Heart left ventricle (tissue), 16 donors: ENCODE data around the gene GOLGA3. TPM values are rescaled to one million over a fixed set of nuclear protein-coding genes. Genes with fewer than 3 reads are reported as not detected.

ENCODE experiments used
- ATAC-seq, 4 donors: fragments of 200-7000 bp; cut with Tn5 transposase; one replicate each; pipeline ENCODE4 v1.9.1; 2020 to 2022; ENCODE audit warnings: moderate library complexity in 4 of 4, mild to moderate bottlenecking in 3 of 4, moderate number of reproducible peaks in 1 of 4
- DNase-seq, 5 donors: peaks; one replicate each; pipeline ENCODE4 v3.0.0-alpha.2; 2020
- H3K27ac ChIP-seq, 12 donors: fragments of 200-600 bp; sonication (generic) in 4 of 12; one replicate each; pipeline versions ENCODE4 v1.5.0 to v1.8.0; 2016 to 2022; ENCODE audit warnings: mild to moderate bottlenecking in 2 of 12
- H3K27me3 ChIP-seq, 9 donors: fragments of 200-600 bp; sonication (generic) in 2 of 9; one replicate each; pipeline versions ENCODE4 v1.5.1 to v1.8.0; 2016 to 2022; ENCODE audit warnings: mild to moderate bottlenecking in 3 of 9
- H3K36me3 ChIP-seq, 9 donors: fragments of 200-600 bp; sonication (generic) in 2 of 9; one replicate each; pipeline versions ENCODE4 v1.5.0 to v1.8.0; 2018 to 2022; ENCODE audit warnings: mild to moderate bottlenecking in 2 of 9
- H3K4me1 ChIP-seq, 12 donors: fragments of 200-600 bp; sonication (generic) in 4 of 12; one replicate each; pipeline versions ENCODE4 v1.5.0 to v1.8.0; 2016 to 2022; ENCODE audit warnings: mild to moderate bottlenecking in 3 of 12
- H3K4me3 ChIP-seq, 12 donors: fragments of 200-600 bp; sonication (generic) in 4 of 12; one replicate each; pipeline versions ENCODE4 v1.5.0 to v1.8.0; 2017 to 2022; ENCODE audit warnings: mild to moderate bottlenecking in 9 of 12, moderate library complexity in 4 of 12
- H3K9me3 ChIP-seq, 12 donors: fragments of 200-600 bp; sonication (generic) in 4 of 12; one replicate each; pipeline versions ENCODE4 v1.5.0 to v1.8.0; 2016 to 2022; ENCODE audit warnings: mild to moderate bottlenecking in 1 of 12
- CTCF ChIP-seq, 12 donors: fragments of 200-600 bp; sonication (generic) in 4 of 12; IDR thresholded peaks; one replicate each; pipeline versions ENCODE4 v1.5.0 to v1.8.0; 2018 to 2022; ENCODE audit warnings: antibody characterized with exemption in 12 of 12, mild to moderate bottlenecking in 5 of 12
- POLR2A ChIP-seq, 2 donors: fragments of 450-650 bp; IDR thresholded peaks; one replicate each; pipeline ENCODE4 v1.6.1; 2017; ENCODE audit warnings: antibody characterized with exemption in 2 of 2, mild to moderate bottlenecking in 2 of 2, moderate library complexity in 2 of 2
- WGBS, 4 donors: extraction: QIAGEN DNeasy Blood & Tissue Kit in 2 of 4; methylation state at CpG; one replicate each; pipeline versions ENCODE4 v1.1.5 to v1.1.7; 2013 to 2018; 5-methylcytosine and 5-hydroxymethylcytosine counted together
- intact Hi-C, 10 donors: fragments of 100-400 bp; cut with DNase I; formaldehyde crosslinking; loops; one replicate each; pipeline versions ENCODE4 v1.11.1 to v1.14.2; 2022
- polyA plus RNA-seq, 2 donors: library from polyadenylated mRNA; stranded (reverse); fragments of 200-250 nt; gene quantifications; one replicate each; pipeline ENCODE4 v1.2.3, GENCODE V29; 2013
- total RNA-seq, 9 donors: library from RNA; depleted of rRNA in 2 of 9; stranded (reverse); fragments of >200 nt in 2 of 9; fragmentation: NEBNext Ultra II Directional in 3 of 9; extraction: Animal tissue kit (Norgen Biotek cat#: 25700) in 3 of 9; gene quantifications; one replicate each; pipeline versions ENCODE4 v1.1.0 to v1.2.4, GENCODE V29; 2016 to 2023
- donor health status: ischemic (EF 13 %, LVEDD 7.1; RV severe dilation, severe dysfunction).
- donor health status: healthy with polysubstance abuse.
- donor health status: DM: no; HTN: yes; CAD: no.
- donor health status: DM: no; HTN: no; CAD: no.
- donor health status: ischemic (EF 25% LVEDD 6.9; RV normal size, moderate dysfunction).
- donor health status: ischemic (EF 25% LVEDD 5.7; RV mildly dilated, moderate dysfunction).
- donor health status: healthy.
- donor health status: DM: yes; HTN: yes; CAD: no.
- donor health status: ischemic (EF 35%, LVEDD 5.7; RV mildly dilated, moderate dysfunction).
- donor health status: nonischemic (EF 11% LVEDD 7.7; RV severe dilation, severe dysfunction).
- donor health status: DM: yes; HTN: yes; CAD: no.
- donor health status: PGD.
- donor health status: ischemic (EF 29% LVEDD 5.4; RV normal size, mild dysfunction).
- donor health status: nonischemic (EF 23%, LVEDD 6.1; RV moderate dilation, normal function).

GOLGA3 gene
- total and polyA plus RNA-seq, 11 donors, result 12.0 to 46.2 (median 34.3) TPM

DNA sequence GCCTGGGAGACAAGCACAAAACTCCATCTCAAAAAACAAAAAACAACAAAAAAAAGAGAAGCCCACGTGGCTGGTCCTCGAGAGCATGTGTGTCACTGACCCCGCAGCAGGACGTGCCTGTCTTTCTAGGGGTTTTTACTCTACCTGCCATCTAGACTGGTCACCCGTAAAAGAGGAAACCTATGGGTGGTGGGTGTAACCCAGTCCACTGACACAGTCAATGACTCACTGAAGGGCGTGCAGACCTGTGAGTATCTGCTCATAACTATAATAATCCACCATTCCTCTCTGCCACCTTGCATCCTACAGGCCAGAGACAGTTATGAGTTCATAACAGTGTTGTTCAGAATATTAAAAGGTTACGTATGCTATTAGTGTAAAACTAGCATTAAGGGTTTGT, 4.6 kb downstream of the GOLGA3 start:
- Histone ChIP-seq H3K36me3 (peaks cover 0 to 78% (median 68%) of the 10 kb centered on the region in 9 donors), H3K27ac (no peak overlapping the region), H3K9me3 (no peaks in the 10 kb centered on the region), H3K27me3 (no peaks in the 10 kb centered on the region), H3K4me1 (peaks cover 0 to 22% (median 17%) of the 10 kb centered on the region in 12 donors), H3K4me3 (no peak overlapping the region)
- WGBS, 4 donors, result 78 to 87% (median 85%) methylated on average over 7 of the region's 7 CpGs
- no peak for TF ChIP-seq CTCF (IDR thresholded peaks at IDR 0.05)
- TF ChIP-seq POLR2A (IDR thresholded peaks at IDR 0.05), result no peak
- intact Hi-C loops, result no loop called here
- ATAC-seq (no peak), DNase-seq (no peak)

DNA sequence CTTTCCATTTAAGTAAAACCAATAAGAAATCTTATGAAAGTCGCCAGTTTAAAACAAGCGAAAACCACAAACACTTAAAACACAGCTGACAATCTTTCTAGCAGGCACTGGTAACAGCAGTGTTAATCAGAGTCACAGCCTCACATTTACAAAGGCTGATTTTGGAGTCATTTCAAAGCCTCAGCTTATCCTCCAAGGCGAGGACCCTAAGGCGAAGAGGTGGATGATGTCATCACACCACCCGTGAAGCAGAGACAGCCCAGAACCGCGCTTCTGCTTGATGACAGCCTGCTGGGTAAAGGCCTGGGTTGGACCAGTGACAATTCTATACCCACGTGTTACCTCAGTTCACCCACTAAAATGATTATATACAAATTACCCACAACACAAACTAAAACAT, 10.1 kb downstream of the GOLGA3 start:
- DNase-seq, result no peak

GRCh38 chr12:132814232-132814631, 14.4 kb downstream of the GOLGA3 start:
- Histone ChIP-seq H3K27ac (no peak overlapping the region), H3K9me3 (no peaks in the 10 kb centered on the region), H3K27me3 (no peaks in the 10 kb centered on the region), H3K4me3 (no peak overlapping the region), H3K4me1 (no peaks in the 10 kb centered on the region), H3K36me3 (peaks cover 0 to 89% (median 82%) of the 10 kb centered on the region in 9 donors)
- intact Hi-C loops, result no loop called here
- 93 to 97% (median 95%) methylated on average over 7 to 21 of the region's 21 CpGs for WGBS, 4 donors
- no peak for TF ChIP-seq POLR2A (IDR thresholded peaks at IDR 0.05)
- no peak for TF ChIP-seq CTCF (IDR thresholded peaks at IDR 0.05)
- ATAC-seq (peak in 1 of 4 donors; percentile 10), DNase-seq (no peak)

More for the DNA sequence above, 10.1 kb downstream of the GOLGA3 start:
- no peak overlapping the region for H3K4me3 ChIP-seq
- no peaks in the 10 kb centered on the region for H3K9me3 ChIP-seq
- peaks cover 0 to 84% (median 77%) of the 10 kb centered on the region in 9 donors for H3K36me3 ChIP-seq
- intact Hi-C loops, result no loop called here
- H3K27me3 ChIP-seq, result no peaks in the 10 kb centered on the region
- no peak overlapping the region for H3K27ac ChIP-seq
- no peaks in the 10 kb centered on the region for H3K4me1 ChIP-seq
- no peak for TF ChIP-seq CTCF (IDR thresholded peaks at IDR 0.05)
- TF ChIP-seq POLR2A (IDR thresholded peaks at IDR 0.05), result no peak
- WGBS, 4 donors, result 86 to 93% (median 89%) methylated on average over 8 of the region's 8 CpGs
- ATAC-seq, result no peak

DNA sequence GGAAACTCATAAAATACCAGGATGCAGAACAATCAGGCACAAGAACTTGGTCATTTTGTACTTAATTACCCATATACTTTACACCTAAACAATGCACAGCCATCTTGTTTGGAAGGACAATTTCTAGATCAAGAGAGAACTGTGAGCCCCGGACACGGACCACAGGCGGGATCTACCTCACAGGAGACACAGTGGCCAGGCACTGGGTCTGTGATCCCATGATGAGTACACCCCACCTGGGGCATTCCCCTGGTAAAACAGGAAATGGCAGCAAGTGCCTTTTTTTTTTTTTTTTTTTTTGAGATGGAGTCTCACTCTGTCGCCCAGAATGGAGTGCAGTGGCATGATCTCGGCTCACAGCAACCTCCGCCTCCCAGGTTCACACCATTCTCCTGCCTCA, 15.2 kb downstream of the GOLGA3 start:
- H3K36me3 ChIP-seq, result peaks cover 0 to 87% (median 78%) of the 10 kb centered on the region in 9 donors
- H3K4me3 ChIP-seq, result no peak overlapping the region
- no peak for ATAC-seq
- no peaks in the 10 kb centered on the region for H3K27me3 ChIP-seq
- H3K27ac ChIP-seq, result no peak overlapping the region
- no peaks in the 10 kb centered on the region for H3K4me1 ChIP-seq
- intact Hi-C loops, result no loop called here
- TF ChIP-seq POLR2A (IDR thresholded peaks at IDR 0.05), result no peak
- TF ChIP-seq CTCF (IDR thresholded peaks at IDR 0.05), result no peak
- 96 to 99% (median 97%) methylated on average over 6 of the region's 6 CpGs for WGBS, 4 donors
- H3K9me3 ChIP-seq, result no peaks in the 10 kb centered on the region
- DNase-seq, result no peak
